Middle frontal gyrus (tissue), 1 donor: Measurements from ENCODE around the gene PEX10.

ENCODE experiments used
- DNase-seq: peaks from one replicate; pipeline ENCODE4 v3.0.0-alpha.2; 2015; ENCODE audit warnings: low spot score; ENCODE audit errors: extremely low spot score

Gene PEX10

DNA sequence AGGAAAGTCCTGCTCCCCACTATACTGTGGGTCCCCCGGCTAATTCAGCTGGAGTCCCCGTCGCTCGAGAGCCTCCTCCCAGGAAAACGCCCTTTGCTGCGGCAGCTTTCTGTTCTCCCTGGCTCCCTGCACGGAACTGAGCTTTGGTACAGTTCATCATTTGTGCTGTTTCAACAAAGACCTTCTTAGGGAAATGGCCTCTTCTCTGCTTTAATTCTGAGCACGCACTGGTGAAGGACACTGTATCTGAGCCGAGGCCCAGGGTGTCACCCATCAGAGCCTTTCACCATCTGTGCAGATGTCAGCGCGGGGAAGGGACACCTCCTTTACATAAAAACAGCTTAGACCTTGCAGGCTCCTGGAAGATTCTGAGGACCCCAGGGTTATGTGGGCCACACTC, 13.5 kb upstream of the PEX10 start:
- no peak for DNase-seq

- no peak for DNase-seq
These were observed 10.2 kb upstream of the PEX10 start for GRCh38 chr1:2422523-2422922.

GRCh38 chr1:2419416-2419815, 7.1 kb upstream of the PEX10 start:
- no peak for DNase-seq

DNA sequence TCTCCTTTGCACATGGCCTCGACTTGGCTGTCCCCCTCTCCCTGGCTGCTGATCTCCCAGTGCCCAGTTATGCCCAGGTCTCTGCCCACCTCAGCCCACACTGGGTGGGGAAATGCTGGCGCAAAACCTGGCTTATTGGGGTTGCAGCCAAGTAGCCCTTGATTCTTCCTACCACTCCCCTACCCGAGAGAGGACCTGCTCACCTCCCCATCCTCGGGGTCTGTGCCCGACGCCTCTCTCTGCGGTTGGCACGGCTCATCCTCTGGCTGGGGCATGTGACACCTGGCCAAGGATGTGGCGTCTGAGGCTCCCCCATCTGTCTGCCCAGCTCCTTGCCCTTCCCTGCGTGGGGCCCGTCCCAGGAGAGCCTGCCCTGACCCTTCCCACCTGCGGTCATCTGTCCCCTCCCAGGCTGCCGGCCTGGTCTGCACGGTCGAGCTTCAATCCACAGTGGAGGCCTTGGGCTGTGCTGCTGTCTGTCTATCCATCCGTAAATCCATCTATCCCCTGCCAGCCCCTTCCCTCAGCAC, 6.5 kb upstream of the PEX10 start:
- DNase-seq, result no peak

GRCh38 chr1:2417833-2418225, 5.5 kb upstream of the PEX10 start:
- no peak for DNase-seq

GRCh38 chr1:2417083-2417832, 4.9 kb upstream of the PEX10 start:
- no peak for DNase-seq

DNA sequence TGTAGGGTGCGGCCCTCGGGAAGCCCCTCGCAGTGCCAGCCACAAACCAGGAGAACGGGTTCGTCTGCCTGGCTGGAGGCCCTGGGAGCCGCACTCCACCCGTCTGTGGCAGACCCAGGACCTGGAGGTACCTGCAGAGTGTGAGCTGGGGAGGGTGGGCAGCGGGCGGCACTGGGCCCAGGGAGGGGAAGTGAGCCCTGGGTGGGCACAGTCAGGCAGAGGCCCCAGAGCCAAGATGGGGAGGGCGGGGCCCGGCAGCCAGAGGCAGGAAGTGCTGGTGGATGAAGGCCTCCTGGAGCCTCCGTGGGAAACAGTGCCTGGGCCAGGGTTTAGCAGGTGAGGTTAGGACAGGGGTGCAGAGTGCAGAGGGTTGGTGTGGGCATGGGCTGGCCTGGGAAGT, 4.0 kb upstream of the PEX10 start:
- DNase-seq, result no peak

- no peak for DNase-seq
These were observed 3.4 kb upstream of the PEX10 start for GRCh38 chr1:2415801-2416208.

GRCh38 chr1:2415337-2415736, 3.0 kb upstream of the PEX10 start:
- DNase-seq, result no peak

DNA sequence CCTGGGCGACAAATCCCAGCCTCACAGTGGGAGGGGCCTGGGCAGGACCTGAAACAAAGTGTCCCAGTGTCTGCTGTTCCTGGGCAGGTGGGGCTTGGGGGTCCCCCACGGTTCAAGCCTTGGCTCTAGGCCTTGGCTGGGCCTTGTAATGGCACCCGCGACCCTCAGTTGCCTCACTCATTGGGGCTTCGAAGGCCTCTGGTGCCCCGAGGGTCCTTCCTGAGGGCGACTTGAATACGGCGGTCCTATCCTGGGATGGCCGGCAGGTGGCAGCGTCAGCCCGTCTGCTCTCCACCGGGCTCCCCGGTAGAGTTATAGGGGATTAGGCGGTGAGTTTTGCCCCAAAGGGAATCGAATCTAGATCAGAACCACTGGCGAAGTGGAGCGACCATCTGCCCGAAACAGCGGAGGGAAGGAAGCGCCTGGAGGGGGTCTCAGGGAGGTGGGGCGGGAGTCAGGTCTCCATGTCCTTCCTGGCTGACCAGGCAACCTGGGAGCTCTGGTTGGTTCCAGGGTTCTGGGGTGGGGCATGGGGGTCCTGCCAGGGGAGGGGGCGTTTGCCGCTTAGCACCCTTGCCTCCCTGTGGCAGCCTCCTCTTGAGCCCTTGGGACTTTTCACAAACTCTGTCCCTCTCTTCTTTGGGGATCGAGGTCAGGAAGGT, 2.1 kb upstream of the PEX10 start:
- DNase-seq, result peak; percentile 60

DNA sequence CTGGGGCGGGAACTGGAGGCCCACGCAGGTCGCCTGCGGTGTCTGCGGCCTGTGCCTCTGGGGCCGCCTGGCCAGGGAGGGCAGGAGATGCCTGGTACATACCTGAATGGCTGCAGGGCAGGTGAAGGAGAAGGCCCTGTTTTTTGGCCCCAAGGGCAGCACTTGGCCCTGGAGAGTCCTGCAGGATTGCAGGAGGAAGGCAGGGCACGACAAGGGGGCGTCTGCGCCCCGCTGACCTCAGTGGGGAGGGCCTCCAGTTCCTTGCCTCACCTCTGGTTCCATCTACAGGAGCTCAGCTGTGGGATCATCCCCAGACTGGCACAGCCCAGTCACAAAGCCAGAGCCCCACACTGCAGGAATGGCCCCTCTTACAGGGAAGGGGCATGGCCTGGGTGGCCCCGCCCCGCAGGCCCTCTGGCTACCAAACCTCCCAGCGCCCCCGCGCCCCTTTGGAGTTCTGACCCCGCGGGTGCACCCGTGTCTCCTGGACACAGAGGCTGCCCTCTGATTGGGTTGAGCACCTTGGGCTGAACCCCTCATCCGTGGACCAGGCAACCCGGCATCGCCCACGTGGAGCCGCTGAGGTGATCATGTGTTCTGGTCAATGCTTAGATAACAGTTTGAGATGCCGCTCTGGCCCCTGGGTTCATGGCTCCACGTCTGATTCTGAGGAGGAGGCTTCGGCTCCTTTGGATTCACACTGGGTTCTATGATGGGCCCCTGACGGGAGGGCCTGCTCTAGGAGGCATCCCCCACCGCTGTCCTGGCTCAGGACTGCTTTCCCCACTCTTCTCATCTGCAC, 1.3 kb upstream of the PEX10 start:
- no peak for DNase-seq

- DNase-seq, result no peak
These were observed 570 bp upstream of the PEX10 start for GRCh38 chr1:2412773-2413494.

GRCh38 chr1:2411801-2412394, 466 bp downstream of the PEX10 start:
- no peak for DNase-seq

GRCh38 chr1:2409745-2410144, 2.6 kb downstream of the PEX10 start:
- no peak for DNase-seq

GRCh38 chr1:2408859-2409276, 3.5 kb downstream of the PEX10 start:
- DNase-seq, result no peak

DNA sequence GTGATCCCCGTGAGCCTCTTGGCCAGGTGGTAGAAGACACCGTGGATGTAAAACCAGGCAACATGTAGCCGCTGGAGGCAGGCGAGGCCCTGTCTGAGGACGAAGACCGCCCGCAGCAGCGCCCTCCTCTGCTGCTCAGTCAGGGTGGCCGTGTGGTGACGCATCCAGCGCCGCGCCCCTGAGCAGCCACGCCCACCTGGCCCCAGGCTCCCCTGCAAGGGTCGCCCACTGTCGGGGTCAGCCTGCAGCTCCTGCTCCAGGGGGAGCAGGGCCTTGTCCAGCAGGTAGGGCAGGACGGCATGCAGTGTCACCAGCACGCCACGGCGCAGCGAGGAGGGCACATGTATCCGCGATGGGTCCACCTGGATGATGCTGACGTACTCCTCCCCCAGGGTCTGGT, 3.9 kb downstream of the PEX10 start:
- no peak for DNase-seq

- DNase-seq, result no peak
These were observed 4.4 kb downstream of the PEX10 start for GRCh38 chr1:2407991-2408275.

DNA sequence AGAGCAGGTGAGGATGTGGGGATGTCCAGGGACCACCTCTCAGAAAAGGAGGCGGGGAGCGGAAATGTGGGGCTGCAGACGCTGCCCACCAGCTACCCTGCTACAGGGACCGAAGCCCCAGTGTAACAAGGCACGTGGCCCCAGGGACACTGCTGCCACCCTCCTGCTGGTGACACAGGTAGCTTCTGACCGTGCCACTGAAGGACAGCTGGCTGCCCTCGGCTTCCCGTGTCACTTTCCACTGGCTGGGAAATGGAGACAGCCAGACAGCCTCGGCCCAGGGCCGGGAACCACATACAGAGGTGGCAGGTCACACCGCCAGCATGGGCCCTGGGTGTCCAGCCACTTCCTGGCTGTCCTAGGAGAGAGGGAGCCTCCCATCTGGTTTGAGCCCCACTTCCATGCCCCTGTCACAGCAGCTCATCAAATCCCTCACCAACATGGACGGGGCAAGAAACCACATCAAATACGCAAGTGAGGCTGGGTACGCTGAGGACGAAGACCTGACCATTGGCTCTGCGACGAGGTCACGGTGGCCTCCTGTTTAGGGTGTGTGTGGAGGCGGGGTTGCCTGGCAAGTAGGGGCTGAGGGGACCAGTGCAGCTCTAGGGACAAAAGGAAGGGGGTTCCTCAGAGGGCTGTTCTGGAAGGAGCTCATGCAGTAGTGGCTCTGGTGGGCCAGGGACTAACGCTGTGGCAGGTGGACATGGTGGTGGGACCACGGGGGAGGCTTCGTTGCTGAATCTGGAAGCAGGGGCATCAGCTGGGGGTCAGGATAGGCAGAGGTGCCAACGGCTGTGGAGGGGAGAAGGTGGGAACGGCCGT, 5.0 kb downstream of the PEX10 start:
- DNase-seq, result no peak

- DNase-seq, result no peak
These were observed 5.8 kb downstream of the PEX10 start for GRCh38 chr1:2406451-2407041.
